ENCODE measurements around the gene DDA1.
"Not testable (repeated sequence)": the region's sequence is repeated elsewhere in the genome, so short reads cannot be mapped to it uniquely, and the experiment has no call there.

DDA1 gene

DNA sequence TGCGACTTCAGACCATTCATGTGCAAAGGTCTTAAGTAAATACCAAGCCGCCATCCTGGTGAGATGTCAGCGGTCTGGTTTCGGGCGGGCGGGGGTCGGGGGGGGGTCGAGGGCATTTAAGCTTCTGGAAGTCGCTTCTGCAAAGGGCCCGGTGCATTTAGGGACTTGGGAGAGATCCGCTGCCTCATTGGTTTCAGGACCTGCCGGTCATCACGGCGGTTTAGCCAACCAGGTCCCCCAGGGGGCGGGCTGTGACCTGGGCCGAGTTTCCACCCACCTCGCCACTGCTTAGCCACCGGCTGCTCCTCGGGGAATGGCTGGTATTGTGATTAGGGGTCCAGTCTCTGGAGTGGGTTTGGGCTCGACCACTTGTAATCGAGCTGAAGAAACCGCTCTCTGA, 19.9 kb upstream of the DDA1 start:
- no peak for DNase-seq

DNA sequence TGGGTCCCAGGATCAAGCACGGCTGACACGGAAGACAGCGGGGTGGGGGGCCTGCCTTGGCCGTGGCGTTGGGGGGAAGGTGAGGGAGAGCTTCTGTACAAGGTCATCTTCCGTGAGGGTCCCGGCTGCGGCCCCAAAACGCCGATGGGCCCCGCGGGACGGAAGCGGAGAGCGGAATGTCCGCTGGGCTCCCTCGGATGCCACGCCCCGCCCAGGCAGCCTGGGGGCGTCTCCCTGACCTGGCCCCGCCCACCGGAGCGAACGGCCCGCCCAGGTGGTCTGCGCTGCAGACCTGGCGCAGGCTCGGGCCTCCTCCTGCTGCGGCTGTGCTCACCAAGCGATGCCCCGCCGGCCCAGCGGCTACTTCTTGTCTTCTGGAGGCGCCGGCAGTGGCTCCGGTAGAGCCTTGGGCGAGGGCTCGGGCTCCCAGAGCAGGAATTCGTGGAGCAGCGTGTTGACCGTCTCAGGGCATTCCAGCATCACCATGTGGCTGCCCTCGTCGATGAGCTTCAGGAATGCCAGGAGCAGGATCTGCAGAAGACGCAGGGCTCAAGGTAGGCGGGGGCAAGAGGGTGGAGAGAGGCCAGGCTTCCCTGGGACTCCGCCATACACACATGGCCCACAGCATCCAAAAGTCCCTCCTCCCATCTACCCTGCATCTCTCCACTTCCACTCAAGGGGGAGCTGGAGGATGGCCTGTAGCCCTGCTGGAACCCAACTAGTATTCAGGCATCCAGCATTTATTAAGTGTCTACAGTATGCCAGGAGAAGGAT, 16.9 kb upstream of the DDA1 start:
- DNase-seq: peak; percentile 68

- DNase-seq: no peak
Measured at GRCh38 chr19:17293605-17294004, 15.8 kb upstream of the DDA1 start.

DNA sequence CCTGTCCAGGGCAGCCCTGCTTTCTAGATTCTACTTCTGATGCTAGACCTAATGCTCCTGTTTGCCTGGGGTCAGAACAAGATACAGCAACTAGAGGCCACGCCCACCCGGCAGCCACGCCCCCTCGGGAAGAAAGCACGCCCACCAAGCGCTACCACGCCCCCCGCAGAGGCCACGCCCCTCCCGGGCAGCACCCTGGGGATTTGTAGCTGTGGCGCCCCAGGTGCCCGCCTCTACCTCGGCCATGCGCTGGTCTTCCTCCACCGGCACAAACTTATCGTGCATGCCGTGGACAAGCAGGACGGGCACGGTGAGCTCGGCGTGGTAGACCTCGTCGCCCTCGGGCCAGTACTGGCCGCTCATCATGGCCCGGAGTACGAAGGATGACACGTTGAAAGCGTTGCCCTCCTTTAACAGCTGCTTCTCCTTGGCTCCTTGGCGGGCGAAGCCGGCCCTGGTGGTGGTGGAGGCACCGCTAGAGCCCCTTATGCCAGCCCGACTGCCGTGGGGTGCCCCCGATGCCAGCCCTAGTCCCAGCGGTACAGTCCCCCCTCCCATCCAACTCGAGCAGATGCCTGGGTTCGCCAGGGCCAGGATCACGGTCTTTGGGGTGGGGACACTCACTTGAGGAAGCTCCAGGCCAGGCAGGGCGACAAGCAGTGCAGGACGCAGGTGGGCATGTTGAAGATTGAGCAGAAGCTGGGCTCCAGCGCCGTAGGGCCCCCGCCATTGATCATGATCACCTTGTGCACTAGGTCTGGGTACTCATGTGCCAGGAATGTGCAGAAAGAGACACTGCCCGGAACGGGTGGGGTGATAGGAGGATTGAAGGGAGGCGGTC, 15.1 kb upstream of the DDA1 start:
- peak; percentile 21 for DNase-seq

DNA sequence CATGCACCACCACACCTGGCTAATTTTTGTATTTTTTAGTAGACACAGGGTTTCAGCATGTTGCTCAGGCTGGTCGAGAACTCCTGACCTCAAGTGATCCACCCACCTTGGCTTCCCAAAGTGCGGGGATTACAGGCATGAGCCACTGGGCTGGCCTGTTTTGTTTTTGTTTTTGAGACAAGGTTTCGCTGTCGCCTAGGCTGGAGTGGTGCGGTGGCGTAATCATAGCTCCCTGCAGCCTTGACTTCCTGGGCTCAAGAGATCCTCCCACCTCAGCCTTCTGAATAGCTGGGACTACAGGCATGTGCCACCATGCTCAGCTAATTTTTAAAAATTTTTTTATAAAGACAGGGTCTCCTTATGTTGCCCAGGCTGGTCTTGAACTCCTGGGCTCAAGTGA, 13.8 kb upstream of the DDA1 start:
- DNase-seq: not testable (repeated sequence)

GRCh38 chr19:17296273-17296672, 13.1 kb upstream of the DDA1 start:
- DNase-seq: no peak

DNA sequence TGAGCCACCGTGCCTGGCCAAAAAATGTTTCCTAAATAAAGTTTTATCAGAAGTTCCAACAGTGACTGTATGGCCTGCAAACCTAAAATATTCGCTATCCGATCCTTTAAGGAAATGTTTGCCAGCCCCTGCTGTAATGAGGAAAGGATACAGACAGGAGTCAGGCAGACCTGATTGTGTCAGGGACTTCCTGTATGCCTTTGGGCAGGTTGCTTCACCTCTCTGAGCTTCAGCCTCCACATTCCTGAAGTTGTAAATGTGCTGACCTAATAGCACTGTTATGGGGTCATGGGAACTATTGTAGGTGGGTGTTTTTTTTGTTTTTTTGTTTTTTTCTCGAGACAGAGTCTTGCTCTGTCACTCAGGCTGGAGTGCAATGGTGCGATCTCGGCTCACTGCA, 12.4 kb upstream of the DDA1 start:
- no peak for DNase-seq

GRCh38 chr19:17300992-17301619, 8.3 kb upstream of the DDA1 start:
- DNase-seq: no peak

GRCh38 chr19:17302391-17303166, 6.8 kb upstream of the DDA1 start:
- no peak for DNase-seq

DNA sequence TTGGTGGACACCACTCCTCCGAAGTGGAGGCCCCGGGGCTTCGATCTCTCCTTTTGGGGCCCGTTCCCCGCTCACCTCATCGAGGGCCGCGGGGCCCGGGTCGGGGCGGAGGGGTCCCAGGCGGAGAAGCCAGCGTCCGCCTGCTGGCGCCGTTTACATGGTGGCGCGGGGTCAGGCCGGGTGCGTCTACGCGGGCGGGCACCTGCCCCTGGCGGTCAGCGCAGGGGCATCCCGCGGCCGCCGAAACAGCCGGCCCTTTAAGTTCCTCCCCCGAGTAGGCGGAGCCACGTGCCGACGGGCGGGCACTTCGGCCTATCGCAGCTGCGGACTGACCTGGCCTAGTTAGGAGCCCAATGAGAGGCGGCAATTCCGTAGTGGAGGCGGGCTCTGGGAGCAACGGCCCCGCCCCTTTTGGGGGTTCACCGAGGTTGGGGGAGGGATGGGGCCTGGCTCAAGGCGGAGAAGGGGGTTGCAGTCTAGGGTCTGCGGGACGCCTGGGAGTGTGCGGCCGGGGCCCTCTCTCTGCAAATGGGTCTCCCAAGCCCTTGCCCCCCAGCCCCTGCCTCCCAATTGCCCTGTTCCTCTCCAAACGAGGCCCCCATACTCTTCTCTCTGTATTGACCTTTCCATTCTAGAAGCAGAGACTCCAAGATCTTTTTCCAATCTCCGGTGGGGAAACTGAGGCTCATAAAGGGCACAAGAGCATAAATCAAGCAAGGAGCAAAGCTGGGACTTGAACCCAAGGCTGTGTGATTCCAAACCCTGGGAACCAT, 6.0 kb upstream of the DDA1 start, which contains the start of gene ABHD8:
Gene ABHD8 (minus strand): TSS at position 259 of the 773 bp plus-strand sequence. CDS start 1,809 bp downstream, outside the sequence.
- DNase-seq: peak; percentile 88

DNA sequence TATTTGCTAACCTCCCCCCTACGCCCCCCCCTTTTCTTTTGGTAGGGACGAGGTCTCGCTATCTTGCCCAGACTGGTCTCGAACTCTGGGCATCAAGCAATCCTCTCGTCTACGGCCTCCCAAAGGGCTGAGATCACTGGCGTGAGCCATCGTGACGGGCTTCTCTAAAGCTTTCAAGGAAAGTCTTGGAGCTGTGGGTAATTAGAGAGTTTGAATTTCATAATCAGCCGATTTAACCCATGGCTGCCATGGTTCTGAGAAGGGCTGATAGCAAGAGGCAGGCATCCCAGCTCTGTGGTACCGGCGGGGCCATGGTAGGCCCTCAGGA, 5.5 kb upstream of the DDA1 start:
- DNase-seq: no peak

DNA sequence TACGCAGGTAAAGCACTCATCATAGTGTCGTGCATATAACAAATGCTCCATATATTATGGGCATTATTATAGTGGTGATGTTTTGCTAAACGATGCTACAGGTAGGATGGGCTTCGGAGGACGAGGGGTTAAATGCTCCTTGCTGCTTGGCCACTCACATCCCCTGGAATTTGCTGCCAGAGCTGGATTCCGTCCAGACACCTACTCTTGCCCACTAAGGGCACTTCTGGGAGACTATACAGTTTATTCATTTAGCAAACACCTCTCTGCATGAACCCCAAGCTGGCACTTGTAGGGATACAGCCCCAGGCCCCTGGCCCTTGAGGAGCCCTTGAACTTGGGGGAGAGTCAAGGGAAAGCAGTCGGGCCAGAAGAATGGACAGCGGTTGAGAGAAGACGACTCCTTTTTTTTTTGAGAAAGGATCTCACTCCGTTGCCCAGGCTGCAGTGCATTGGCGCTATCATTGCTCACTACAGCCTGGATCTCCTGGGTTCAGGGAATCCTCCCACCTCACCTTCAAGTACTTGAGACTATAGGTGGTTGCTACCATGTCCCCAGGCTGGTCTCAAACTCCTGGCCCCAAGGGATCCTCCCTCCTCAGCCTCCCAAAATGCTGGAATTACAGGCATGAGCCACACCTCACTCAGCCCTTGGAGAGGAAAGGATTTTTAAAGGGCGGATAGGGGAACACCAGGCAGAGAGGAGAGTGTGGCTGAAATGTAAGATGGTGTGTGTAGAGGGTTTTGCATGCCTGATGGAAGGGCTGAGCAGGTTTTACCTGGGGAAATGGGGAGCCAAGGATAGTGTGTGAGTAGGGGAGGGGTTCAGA, 4.8 kb upstream of the DDA1 start:
- no peak for DNase-seq

DNA sequence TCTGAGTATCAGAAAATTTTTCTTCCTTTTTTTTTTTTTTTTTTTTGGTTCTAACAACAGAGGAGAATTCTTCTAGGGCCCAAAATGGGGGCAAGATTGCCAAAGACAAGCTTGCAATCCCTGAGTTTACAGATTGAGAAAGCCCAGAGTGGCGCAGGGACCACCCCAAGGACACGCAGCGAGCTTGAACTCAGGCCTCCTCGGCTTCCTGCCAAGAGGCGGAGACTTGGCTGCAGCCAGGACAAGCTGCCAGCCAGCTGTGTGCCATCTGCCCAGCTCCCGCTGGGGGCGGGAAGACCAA, 4.2 kb upstream of the DDA1 start:
- no peak for DNase-seq

DNA sequence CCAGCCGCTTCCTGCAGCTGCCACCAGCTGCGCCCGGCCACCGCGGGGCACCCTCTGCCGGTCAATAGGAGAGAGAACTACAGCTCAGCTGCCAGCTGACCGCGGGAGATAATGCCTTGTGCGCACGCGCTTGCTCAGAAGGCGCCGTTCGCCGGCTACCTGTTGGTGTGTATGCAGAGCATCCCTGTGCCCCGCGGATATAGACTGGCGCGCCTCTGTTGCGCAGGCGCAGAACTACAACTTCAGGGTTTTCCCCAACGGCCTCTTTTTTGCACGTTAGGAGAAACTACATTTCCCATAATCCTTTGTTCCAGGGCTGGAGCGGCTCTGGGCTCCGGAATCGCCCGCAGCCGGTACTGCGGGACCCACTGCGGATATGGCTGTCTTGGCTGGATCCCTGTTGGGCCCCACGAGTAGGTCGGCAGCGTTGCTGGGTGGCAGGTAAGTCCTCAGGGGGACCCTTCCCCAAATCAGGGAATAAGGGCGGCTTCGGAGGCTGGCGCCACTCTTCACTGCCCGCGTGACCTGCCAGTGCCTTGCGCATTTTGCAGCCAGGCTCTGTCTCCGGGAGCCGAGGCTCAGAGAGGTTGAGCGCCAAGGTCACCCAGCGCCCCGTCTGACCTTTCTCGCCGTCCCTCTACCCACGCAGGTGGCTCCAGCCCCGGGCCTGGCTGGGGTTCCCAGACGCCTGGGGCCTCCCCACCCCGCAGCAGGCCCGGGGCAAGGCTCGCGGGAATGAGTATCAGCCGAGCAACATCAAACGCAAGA, 3.7 kb upstream of the DDA1 start, which contains the start of gene MRPL34:
Gene MRPL34 (plus strand): TSS at position 356 of the 768 bp plus-strand sequence. CDS start 21 bp downstream, at position 377.
- peak; percentile 92 for DNase-seq

DNA sequence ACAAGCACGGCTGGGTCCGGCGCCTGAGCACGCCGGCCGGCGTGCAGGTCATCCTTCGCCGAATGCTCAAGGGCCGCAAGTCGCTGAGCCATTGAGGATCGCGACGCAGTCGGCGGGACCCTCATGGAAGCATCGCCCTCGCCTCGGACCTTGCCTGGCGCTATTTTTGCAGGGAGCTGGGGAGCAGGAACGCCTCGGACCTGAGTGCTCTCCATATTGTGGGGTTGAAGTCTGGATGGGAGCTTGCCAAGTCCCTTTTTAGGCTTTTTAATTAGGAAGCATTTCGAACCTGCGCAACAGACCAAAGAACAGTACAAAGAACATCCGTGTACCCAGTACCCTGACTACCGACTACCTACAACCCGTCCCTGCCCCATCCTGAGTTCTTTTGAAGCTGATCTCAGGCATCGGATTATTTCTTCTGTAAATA, 3.1 kb upstream of the DDA1 start:
- no peak for DNase-seq

- DNase-seq: no peak
Measured at GRCh38 chr19:17307876-17308377, 1.4 kb upstream of the DDA1 start.

DNA sequence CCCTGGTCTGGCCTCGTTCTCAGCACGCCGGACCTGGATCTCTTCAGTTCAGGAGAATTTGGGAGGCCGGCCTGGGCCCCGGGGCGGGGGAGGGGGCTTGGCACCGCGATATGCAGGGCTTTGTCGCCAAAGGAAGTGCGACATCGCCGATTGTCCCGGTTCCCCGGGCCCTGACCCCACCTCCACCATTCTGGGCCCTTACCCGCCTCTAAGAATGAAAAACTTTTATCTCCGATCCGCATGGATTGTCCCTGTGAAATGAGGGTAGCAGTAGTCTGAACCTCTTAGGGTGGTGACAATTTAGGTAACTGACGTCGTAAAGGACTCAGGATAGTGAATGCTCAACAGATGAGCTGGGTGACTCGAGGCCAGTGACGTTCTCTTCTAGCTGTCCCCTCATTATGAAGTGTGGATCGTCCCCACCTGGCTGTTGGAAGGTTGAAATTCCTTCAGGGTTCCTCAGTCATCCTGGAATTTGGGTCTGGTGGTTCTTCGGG, 650 bp downstream of the DDA1 start:
- DNase-seq: no peak

DNA sequence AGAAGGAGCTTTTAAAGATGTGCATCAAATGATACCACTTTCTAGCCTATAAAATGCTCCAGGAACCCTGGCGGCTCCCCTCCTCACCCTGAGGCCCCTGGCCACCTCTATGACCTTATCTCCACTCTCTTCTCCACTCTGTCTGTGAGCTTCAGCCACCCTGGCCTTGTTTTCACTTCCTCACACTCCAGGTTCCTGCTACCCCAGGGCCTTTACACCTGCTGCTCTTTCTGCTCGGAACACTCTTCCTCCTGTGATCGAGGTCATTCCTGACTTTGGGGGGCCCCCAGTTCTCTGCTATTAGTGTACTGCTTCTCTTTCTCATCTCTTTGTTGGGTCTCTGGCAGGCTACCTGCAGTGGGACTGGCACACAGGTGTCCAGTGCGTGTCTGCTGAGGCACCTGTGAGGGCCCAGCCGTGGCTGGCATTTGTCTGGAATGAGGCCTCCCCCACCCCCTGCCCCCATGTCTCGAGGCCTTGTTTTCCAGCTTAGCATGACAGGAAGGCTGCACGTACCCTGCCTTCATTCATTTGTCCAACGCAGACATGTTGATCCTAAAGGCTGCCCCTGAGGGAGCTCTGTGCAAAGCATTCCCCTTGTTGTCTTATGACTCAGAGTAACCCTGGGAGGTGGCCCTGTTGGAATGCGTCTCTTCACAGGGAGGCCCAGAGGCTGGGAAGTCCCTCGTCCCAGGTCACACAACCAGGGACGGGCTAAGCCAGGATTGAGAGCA, 2.3 kb downstream of the DDA1 start:
- no peak for DNase-seq

All from activated effector memory CD4-positive, alpha-beta T cell treated with Interleukin-2 at 50 U/mL for 16 hours (primary cell).